Measurements from ENCODE around the gene MTHFD1L. TPM values are rescaled to one million over a fixed set of nuclear protein-coding genes. Genes with fewer than 3 reads are reported as not detected.
A peak's percentile ranks its signal among the peaks of the same experiment; 100 is the strongest.
"Not testable (repeated sequence)": the region's sequence is repeated elsewhere in the genome, so short reads cannot be mapped to it uniquely, and the experiment has no call there.

MTHFD1L gene
- 42.2 TPM for polyA plus RNA-seq (2012; ENCODE audit: low read depth, missing spikeins)

DNA sequence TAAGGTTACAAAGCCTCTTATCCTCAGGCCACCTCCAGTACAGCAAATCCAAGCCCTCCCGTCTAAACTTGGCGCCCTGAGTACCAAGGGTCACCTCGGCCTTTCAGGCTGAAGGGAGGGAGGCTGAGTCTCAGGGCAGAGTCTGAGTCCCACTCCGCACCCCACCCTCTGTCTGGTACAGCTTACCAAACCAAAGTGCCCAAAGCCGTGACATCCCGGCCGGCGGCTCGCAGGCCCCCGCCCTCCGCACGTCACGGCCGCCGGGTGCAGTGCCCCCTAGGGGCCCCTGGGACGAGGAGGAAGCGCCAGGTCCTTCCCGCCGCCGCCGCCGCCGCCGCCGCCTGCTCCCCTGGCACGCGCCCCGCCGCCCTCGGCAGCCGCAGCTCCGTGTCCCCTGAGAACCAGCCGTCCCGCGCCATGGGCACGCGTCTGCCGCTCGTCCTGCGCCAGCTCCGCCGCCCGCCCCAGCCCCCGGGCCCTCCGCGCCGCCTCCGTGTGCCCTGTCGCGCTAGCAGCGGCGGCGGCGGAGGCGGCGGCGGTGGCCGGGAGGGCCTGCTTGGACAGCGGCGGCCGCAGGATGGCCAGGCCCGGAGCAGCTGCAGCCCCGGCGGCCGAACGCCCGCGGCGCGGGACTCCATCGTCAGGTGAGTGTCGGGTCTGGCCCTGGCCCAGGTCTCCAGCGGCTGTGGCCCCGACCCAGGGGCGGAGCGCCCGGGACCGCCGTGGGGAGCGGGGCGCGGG is at the start of gene MTHFD1L:
MTHFD1L (plus strand) TSS at position 297 of the 741 bp plus-strand sequence; CDS start at position 418, 121 bp downstream.
- no peak for TF ChIP-seq SPI1 (IDR thresholded peaks at IDR 0.05; ENCODE audit: low read depth, low read length)
- TF ChIP-seq POLR2A (IDR thresholded peaks at IDR 0.05; ENCODE audit: low read depth, low read length): peak; percentile 70
- no peak for TF ChIP-seq POU2F2 (IDR thresholded peaks at IDR 0.05; ENCODE audit: low read depth, low read length)
- peak; percentile 77 for TF ChIP-seq TAF1 (IDR thresholded peaks at IDR 0.05; ENCODE audit: low read depth, low read length)
- no peak for TF ChIP-seq PAX5 (IDR thresholded peaks at IDR 0.05; ENCODE audit: insufficient read depth, low read length, severe bottlenecking)
- TF ChIP-seq POLR2AphosphoS5 (IDR thresholded peaks at IDR 0.05; ENCODE audit: low read depth, low read length): peak; percentile 69; the same call in 1 of the 2 replicates
- DNase-seq (ENCODE audit: insufficient read length, low spot score) (peak; percentile 73), FAIRE-seq (peak; percentile 31)

DNA sequence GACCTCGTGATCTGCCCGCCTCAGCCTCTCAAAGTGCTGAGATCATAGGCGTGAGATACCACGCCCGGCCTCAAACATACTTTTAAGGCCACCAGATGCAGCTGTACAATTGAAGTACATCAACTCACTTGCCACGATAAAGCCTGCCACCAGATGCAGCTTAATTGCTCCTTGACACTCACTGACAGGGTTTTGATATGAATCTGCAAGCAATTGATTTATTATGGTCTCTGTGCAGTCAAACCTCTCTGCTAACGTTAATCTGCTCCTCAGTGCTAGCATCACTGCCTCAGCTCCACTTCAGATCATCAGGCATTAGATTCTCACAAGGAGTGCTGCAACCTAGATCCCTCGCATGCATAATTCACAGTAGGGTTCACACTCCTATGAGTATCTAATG is 48.9 kb upstream of the MTHFD1L start:
- not testable (repeated sequence) for FAIRE-seq; DNase-seq (ENCODE audit: insufficient read length, low spot score)

DNA sequence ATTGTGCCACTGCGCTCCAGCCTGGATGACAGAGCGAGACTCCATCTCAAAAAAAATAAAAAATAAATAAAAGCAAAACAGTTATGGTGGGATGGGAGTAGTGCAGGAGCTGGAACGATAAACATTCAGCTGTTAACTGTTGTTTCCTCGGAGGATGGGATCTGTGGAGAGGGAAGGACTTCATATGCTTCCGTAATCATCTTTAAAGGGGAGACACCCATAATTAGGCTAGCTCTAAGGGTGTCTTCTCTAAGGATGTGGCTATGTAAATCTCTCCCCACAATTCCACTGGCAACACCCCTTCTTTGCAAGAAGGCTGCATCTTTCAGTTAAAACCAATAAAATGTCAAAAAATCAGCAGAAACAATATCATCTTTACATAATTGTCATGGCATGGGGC is 42.6 kb upstream of the MTHFD1L start:
- TF ChIP-seq SPI1 (IDR thresholded peaks at IDR 0.05; ENCODE audit: low read depth, low read length) (no peak), TAF1 (IDR thresholded peaks at IDR 0.05; ENCODE audit: low read depth, low read length) (no peak), POLR2A (IDR thresholded peaks at IDR 0.05; ENCODE audit: low read depth, low read length) (no peak), POU2F2 (IDR thresholded peaks at IDR 0.05; ENCODE audit: low read depth, low read length) (no peak), POLR2AphosphoS5 (IDR thresholded peaks at IDR 0.05; ENCODE audit: low read depth, low read length) (no peak), PAX5 (IDR thresholded peaks at IDR 0.05; ENCODE audit: insufficient read depth, low read length, severe bottlenecking) (no peak)
- no peak for FAIRE-seq
- no peak for DNase-seq (ENCODE audit: insufficient read length, low spot score)

DNA sequence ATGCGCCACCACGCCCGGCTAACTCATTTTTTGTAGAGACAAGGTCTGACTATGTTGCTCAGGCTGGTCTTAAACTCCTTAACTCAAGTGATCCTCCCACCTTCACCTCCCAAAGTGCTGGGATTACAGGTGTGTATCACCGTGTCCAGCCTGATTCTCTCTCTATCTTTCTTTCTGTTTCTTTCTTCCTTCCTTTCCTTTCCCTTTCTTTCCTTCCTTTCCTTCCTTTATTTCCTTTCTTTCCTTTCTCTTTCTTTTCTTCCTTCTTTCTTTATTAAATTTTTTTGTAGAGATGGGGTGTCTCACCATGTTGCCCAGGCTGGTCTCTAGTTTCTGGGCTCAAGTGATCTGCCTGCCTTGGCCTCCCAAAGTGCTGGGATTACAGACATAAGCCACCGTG is 38.7 kb upstream of the MTHFD1L start:
- DNase-seq (ENCODE audit: insufficient read length, low spot score): no peak
- no peak for TF ChIP-seq POLR2A (IDR thresholded peaks at IDR 0.05; ENCODE audit: low read depth, low read length)
- no peak for TF ChIP-seq POLR2AphosphoS5 (IDR thresholded peaks at IDR 0.05; ENCODE audit: low read depth, low read length)
- no peak for TF ChIP-seq SPI1 (IDR thresholded peaks at IDR 0.05; ENCODE audit: low read depth, low read length)
- TF ChIP-seq TAF1 (IDR thresholded peaks at IDR 0.05; ENCODE audit: low read depth, low read length): no peak
- TF ChIP-seq PAX5 (IDR thresholded peaks at IDR 0.05; ENCODE audit: insufficient read depth, low read length, severe bottlenecking): no peak
- no peak for TF ChIP-seq POU2F2 (IDR thresholded peaks at IDR 0.05; ENCODE audit: low read depth, low read length)
- no peak for FAIRE-seq

DNA sequence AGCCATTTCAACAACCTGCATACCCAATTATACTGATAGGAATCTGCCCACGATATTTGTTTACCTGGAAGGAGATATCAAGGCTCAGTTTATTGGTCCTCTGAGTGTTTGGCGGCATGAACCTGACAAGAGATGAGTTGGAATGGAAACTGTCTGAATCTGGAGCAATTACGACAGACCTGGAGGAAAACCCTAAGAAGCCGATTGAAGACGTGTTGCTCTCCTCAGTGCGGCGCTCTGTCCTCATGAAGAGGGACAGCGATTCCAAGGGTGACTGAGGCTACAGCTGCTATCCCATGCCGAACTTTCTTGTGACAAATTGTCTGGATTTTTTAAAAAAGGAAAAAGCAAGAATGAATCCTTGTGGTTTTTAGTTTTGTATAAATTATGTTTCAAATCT is 37.4 kb upstream of the MTHFD1L start:
- not testable (repeated sequence) for FAIRE-seq; DNase-seq (ENCODE audit: insufficient read length, low spot score)

DNA sequence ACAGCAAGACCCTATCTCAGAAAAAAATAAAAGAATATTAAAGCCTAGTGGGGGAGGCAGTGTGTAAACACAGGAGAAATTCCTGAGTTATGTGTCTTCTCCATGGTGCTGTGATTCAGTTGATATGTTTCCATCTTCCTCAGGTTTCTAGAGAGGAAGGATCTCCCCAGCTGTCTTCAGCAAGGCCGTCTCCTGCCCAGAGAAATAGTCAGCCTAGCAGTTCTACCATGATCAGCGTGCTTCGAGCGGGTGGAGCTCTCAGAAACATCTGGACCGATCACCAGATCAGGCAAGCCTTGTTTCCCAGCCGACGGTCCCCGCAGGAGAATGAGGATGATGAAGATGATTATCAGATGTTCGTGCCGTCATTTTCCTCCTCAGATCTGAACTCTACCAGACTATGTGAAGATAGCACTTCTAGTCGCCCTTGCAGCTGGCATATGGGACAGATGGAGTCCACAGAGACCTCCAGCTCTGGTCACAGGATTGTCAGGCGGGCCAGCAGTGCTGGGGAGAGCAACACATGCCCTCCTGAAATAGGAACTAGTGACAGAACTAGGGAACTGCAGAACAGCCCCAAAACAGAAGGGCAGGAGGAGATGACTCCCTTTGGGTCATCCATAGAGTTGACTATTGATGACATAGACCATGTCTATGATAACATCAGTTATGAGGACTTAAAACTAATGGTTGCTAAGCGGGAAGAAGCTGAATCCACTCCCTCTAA is 34.9 kb upstream of the MTHFD1L start:
- no peak for TF ChIP-seq SPI1 (IDR thresholded peaks at IDR 0.05; ENCODE audit: low read depth, low read length)
- FAIRE-seq (no peak), DNase-seq (ENCODE audit: insufficient read length, low spot score) (no peak)

DNA sequence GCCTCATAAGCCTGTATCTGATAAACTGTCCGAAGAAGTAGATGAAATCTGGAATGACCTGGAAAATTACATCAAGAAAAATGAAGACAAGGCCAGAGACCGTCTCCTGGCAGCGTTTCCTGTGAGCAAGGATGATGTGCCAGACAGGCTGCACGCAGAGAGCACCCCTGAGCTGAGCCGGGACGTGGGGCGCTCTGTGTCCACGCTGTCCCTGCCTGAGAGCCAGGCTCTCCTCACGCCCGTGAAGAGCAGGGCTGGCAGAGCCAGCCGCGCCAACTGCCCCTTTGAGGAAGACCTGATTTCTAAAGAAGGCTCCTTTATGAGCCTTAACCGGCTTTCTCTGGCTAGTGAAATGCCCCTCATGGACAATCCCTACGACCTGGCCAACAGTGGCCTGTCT is 33.9 kb upstream of the MTHFD1L start:
- TF ChIP-seq PAX5 (IDR thresholded peaks at IDR 0.05; ENCODE audit: insufficient read depth, low read length, severe bottlenecking): no peak
- no peak for TF ChIP-seq POLR2A (IDR thresholded peaks at IDR 0.05; ENCODE audit: low read depth, low read length)
- no peak for TF ChIP-seq POLR2AphosphoS5 (IDR thresholded peaks at IDR 0.05; ENCODE audit: low read depth, low read length)
- no peak for TF ChIP-seq POU2F2 (IDR thresholded peaks at IDR 0.05; ENCODE audit: low read depth, low read length)
- no peak for TF ChIP-seq TAF1 (IDR thresholded peaks at IDR 0.05; ENCODE audit: low read depth, low read length)
- TF ChIP-seq SPI1 (IDR thresholded peaks at IDR 0.05; ENCODE audit: low read depth, low read length): no peak
- DNase-seq (ENCODE audit: insufficient read length, low spot score) (no peak), FAIRE-seq (no peak)

DNA sequence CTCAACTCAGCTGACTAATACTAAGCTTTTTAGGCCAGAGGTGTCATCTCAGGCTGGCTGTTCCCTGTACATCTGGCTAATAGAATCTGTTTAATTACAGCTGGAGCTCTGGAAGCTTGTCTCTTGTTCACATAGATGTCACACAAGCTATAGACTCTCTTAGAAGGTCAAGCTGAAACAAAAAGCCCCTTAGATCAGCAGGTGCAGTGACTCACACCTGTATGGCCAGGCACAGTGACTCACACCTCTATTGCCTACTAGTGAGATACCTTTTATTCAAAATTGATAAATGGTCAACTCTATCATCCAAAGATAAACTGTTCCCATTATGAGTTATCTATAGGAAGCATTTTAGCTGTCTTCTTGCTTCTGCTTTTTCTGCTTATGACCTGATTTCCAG is 29.9 kb upstream of the MTHFD1L start:
- TF ChIP-seq POU2F2 (IDR thresholded peaks at IDR 0.05; ENCODE audit: low read depth, low read length) (no peak), POLR2AphosphoS5 (IDR thresholded peaks at IDR 0.05; ENCODE audit: low read depth, low read length) (no peak), PAX5 (IDR thresholded peaks at IDR 0.05; ENCODE audit: insufficient read depth, low read length, severe bottlenecking) (no peak), TAF1 (IDR thresholded peaks at IDR 0.05; ENCODE audit: low read depth, low read length) (no peak), POLR2A (IDR thresholded peaks at IDR 0.05; ENCODE audit: low read depth, low read length) (no peak), SPI1 (IDR thresholded peaks at IDR 0.05; ENCODE audit: low read depth, low read length) (no peak)
- FAIRE-seq (no peak), DNase-seq (ENCODE audit: insufficient read length, low spot score) (no peak)

DNA sequence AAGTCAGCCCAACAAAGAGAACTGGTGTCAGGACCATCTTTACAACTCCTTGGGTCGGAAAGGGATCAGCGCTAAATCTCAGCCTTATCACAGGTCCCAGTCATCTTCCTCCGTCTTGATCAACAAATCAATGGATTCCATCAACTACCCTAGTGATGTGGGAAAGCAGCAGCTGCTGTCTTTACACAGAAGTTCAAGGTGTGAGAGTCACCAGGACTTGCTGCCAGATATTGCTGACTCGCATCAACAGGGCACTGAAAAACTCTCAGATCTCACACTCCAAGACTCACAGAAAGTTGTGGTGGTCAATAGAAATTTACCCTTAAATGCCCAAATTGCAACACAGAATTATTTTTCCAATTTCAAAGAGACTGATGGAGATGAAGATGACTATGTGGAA is 25.3 kb upstream of the MTHFD1L start:
- DNase-seq (ENCODE audit: insufficient read length, low spot score): no peak
- TF ChIP-seq SPI1 (IDR thresholded peaks at IDR 0.05; ENCODE audit: low read depth, low read length) (no peak), TAF1 (IDR thresholded peaks at IDR 0.05; ENCODE audit: low read depth, low read length) (no peak), POU2F2 (IDR thresholded peaks at IDR 0.05; ENCODE audit: low read depth, low read length) (no peak), PAX5 (IDR thresholded peaks at IDR 0.05; ENCODE audit: insufficient read depth, low read length, severe bottlenecking) (no peak)
- FAIRE-seq: no peak

DNA sequence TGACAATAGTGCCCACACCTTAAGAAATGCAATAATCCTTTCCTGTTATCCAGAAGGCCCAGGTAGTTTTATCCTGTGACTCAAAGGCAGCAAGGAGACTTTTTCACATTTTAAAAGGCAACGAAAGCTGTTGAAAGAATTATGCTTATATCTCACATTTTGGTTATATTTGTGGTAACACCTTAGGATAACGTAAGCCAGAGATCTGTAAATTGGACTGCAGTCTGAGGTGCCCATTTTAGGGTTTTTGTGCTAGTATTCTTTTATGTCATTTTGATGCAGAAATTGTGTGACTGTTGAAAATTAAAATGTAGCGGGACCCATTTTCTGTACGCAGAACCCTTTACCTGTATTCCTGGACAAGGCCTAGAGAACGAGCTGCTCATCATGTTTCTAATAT is 24.3 kb upstream of the MTHFD1L start:
- FAIRE-seq (no peak), DNase-seq (ENCODE audit: insufficient read length, low spot score) (no peak)
- TF ChIP-seq TAF1 (IDR thresholded peaks at IDR 0.05; ENCODE audit: low read depth, low read length) (no peak), POLR2A (IDR thresholded peaks at IDR 0.05; ENCODE audit: low read depth, low read length) (no peak), PAX5 (IDR thresholded peaks at IDR 0.05; ENCODE audit: insufficient read depth, low read length, severe bottlenecking) (no peak), POLR2AphosphoS5 (IDR thresholded peaks at IDR 0.05; ENCODE audit: low read depth, low read length) (no peak)

All from GM12891 (cell line).